ENCODE results near the gene GALNT9.

DNA sequence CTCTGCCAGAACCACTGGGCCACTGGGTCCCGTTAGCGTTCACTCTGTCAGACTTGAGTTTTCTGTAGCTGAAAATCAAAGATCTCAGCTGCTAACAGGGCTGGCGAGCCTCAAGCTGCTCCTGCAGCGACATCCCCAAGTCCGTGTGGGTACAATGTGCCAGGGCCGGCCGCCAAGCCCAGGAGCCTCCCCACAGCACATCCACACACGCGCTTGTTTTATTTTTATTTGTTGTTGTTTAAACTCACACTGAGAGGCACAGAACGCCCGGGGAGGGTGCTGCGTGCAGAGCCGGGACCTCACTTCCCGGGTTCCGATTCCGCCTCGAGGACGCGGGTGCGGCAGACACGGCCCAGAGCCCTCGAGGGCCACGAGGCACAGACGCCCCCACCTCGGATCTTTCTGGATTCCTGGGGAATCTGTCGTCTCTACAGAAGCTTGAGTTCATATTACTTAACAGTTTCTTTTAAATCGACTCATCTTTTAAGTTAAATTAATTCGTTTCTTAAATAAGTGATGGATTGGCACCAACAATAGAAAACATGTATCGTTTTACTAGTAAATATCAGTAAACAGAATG lies 9.3 kb downstream of the GALNT9 start:
- TF ChIP-seq, protein P1, sequence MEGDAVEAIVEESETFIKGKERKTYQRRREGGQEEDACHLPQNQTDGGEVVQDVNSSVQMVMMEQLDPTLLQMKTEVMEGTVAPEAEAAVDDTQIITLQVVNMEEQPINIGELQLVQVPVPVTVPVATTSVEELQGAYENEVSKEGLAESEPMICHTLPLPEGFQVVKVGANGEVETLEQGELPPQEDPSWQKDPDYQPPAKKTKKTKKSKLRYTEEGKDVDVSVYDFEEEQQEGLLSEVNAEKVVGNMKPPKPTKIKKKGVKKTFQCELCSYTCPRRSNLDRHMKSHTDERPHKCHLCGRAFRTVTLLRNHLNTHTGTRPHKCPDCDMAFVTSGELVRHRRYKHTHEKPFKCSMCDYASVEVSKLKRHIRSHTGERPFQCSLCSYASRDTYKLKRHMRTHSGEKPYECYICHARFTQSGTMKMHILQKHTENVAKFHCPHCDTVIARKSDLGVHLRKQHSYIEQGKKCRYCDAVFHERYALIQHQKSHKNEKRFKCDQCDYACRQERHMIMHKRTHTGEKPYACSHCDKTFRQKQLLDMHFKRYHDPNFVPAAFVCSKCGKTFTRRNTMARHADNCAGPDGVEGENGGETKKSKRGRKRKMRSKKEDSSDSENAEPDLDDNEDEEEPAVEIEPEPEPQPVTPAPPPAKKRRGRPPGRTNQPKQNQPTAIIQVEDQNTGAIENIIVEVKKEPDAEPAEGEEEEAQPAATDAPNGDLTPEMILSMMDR (IDR thresholded peaks at IDR 0.05): no peak
- no peak for TF ChIP-seq POLR2A (IDR thresholded peaks at IDR 0.05)
